ENCODE results near the gene CFAP20DC.

- no peak for TF ChIP-seq ZNF384 (IDR thresholded peaks at IDR 0.05; ENCODE audit: borderline replicate concordance, low read depth, low read length)
- TF ChIP-seq REST (IDR thresholded peaks at IDR 0.05; ENCODE audit: low read depth, low read length) = no peak
- no peak for TF ChIP-seq CTCF (IDR thresholded peaks at IDR 0.05 in 2 of 3, conservative IDR thresholded peaks at IDR 0.05 in 1 of 3; ENCODE audit: control insufficient read depth in 2 of 3, extremely low read depth in 1 of 3, insufficient read depth in 1 of 3, low read depth in 3 of 3, low read length in 3 of 3)
Observed at GRCh38 chr3:58884453-58884852, 165.4 kb downstream of the CFAP20DC start.
